GM23248 (cell line): ENCODE data around the gene HIPK2. TPM values are rescaled to one million over a fixed set of nuclear protein-coding genes. Genes with fewer than 3 reads are reported as not detected.
"Not testable (repeated sequence)": the region's sequence is repeated elsewhere in the genome, so short reads cannot be mapped to it uniquely, and the experiment has no call there.

ENCODE experiments used
- DNase-seq: peaks from one replicate; pipeline ENCODE4 v3.0.0-alpha.2; 2015
- H2AFZ ChIP-seq: fragments of 200-600 bp; sonication (generic); 2 replicates; pipeline ENCODE4 v1.6.1; 2016; ENCODE audit warnings: antibody characterized with exemption
- H3F3A ChIP-seq: fragments of 200-600 bp; sonication (generic); 2 replicates; pipeline ENCODE4 v1.6.1; 2016; ENCODE audit warnings: mild to moderate bottlenecking, antibody characterized with exemption, mixed run types; ENCODE audit not compliant: insufficient read depth
- H3K27ac ChIP-seq: fragments of 200-600 bp; sonication (generic); 2 replicates; pipeline ENCODE4 v1.5.1; 2016; ENCODE audit warnings: mild to moderate bottlenecking
- H3K27me3 ChIP-seq: fragments of 200-600 bp; sonication (generic); replicated peaks from 2 replicates; pipeline ENCODE4 v1.6.1; 2016; ENCODE audit warnings: mild to moderate bottlenecking; ENCODE audit not compliant: insufficient read depth
- H3K36me3 ChIP-seq: fragments of 200-600 bp; sonication (generic); 2 replicates; pipeline ENCODE4 v1.6.1; 2016; ENCODE audit warnings: low read depth, mild to moderate bottlenecking
- H3K4me1 ChIP-seq: fragments of 200-600 bp; sonication (generic); 2 replicates; pipeline ENCODE4 v1.6.1; 2016; ENCODE audit warnings: mild to moderate bottlenecking; ENCODE audit not compliant: insufficient read depth
- H3K4me2 ChIP-seq: fragments of 200-600 bp; sonication (generic); one replicate; pipeline ENCODE4 v1.6.1; 2016; ENCODE audit warnings: mild to moderate bottlenecking; ENCODE audit not compliant: unreplicated experiment
- H3K4me3 ChIP-seq: fragments of 200-600 bp; sonication (generic); 2 replicates; pipeline ENCODE4 v1.5.1; 2016; ENCODE audit warnings: mild to moderate bottlenecking
- H3K79me2 ChIP-seq: fragments of 200-600 bp; sonication (generic); 2 replicates; pipeline ENCODE4 v1.6.1; 2016; ENCODE audit warnings: mild to moderate bottlenecking; ENCODE audit not compliant: insufficient read depth
- H3K9ac ChIP-seq: fragments of 200-600 bp; sonication (generic); 2 replicates; pipeline ENCODE4 v1.6.1; 2016; ENCODE audit warnings: mild to moderate bottlenecking
- H3K9me2 ChIP-seq: fragments of 200-600 bp; sonication (generic); 2 replicates; pipeline ENCODE4 v1.6.1; 2016; ENCODE audit warnings: mixed run types, mild to moderate bottlenecking, moderate library complexity; ENCODE audit not compliant: insufficient read depth
- H3K9me3 ChIP-seq: fragments of 200-600 bp; sonication (generic); one replicate; pipeline ENCODE4 v1.6.1; 2017; ENCODE audit warnings: low read depth
- H4K20me1 ChIP-seq: fragments of 200-600 bp; sonication (generic); 2 replicates; pipeline ENCODE4 v1.6.0; 2016; ENCODE audit not compliant: insufficient read depth
- EZH2 ChIP-seq: fragments of 200-600 bp; sonication (generic); IDR thresholded peaks from 2 replicates; pipeline ENCODE4 v1.6.1; 2018; ENCODE audit warnings: antibody characterized with exemption, mild to moderate bottlenecking; ENCODE audit not compliant: insufficient read depth, poor library complexity, severe bottlenecking
- EZH2phosphoT487 ChIP-seq: fragments of 200-600 bp; sonication (generic); IDR thresholded peaks from 2 replicates; pipeline ENCODE4 v1.6.1; 2018; ENCODE audit warnings: antibody characterized with exemption, moderate library complexity, mild to moderate bottlenecking, low read depth; ENCODE audit not compliant: insufficient read depth
- WGBS, 2 experiments: methylation state at CpG; one replicate each; pipeline ENCODE4 v1.1.6; 2015 to 2017; ENCODE audit warnings: low lambda C conversion rate in 2 of 2, low coverage in 1 of 2; ENCODE audit errors: missing lambda C conversion rate in 2 of 2; 5-methylcytosine and 5-hydroxymethylcytosine counted together
- in situ Hi-C: fragments of 300-500 bp; cut with MboI; formaldehyde crosslinking; loops from 2 replicates; pipeline ENCODE4 v1.15.0; 2020
- polyA plus RNA-seq: library from polyadenylated mRNA; unstranded; fragments of >200 nt; fragmentation: Nextera tagmentation; extraction: Ambion mirVana; gene quantifications from 2 replicates; pipeline ENCODE4 v1.2.1, GENCODE V29; 2016
- total RNA-seq: library from RNA; depleted of rRNA; stranded (reverse); fragments of >200 nt; shearing (Covaris generic); gene quantifications from 2 replicates; pipeline ENCODE4 v1.2.3, GENCODE V29; 2014

The HIPK2 gene
- total and polyA plus RNA-seq, 2 experiments from 2014 or later = 4.7 to 7.9 TPM

DNA sequence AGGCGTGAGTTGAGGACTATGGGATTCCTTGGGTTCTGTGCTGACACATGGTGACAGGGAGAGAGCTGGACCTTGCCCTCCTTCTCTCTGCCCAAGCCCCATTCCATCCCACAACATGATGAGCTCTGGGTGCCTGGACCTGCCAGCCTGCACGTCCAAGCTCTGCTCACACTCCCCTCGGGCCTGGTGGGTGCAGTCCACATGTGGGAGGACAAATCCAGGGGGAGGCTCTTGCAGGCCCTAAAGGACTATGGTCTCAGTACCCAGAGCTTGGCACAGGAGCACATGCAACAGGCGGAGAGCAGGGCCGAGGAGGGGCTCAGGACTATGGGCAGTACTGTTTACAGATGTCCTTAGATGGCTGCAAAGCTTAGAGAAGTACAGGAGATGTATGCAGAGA, 162.9 kb downstream of the HIPK2 start:
- Histone ChIP-seq H3K4me3 (no peak overlapping the region), H3K9me2 (no peaks in the 10 kb centered on the region), H3K9me3 (no peaks in the 10 kb centered on the region), H3K27ac (no peak overlapping the region), H2AFZ (no peak overlapping the region), H3F3A (peaks cover 10% of the 10 kb centered on the region; the same call in 1 of the 2 replicates), H3K79me2 (no peaks in the 10 kb centered on the region), H4K20me1 (no peaks in the 10 kb centered on the region), H3K4me2 (no peak overlapping the region), H3K9ac (no peak overlapping the region), H3K36me3 (peaks cover 27% of the 10 kb centered on the region; the same call in 1 of the 2 replicates), H3K4me1 (peaks cover 9% of the 10 kb centered on the region), H3K27me3 (no peaks in the 10 kb centered on the region)
- no peak for TF ChIP-seq EZH2
- TF ChIP-seq EZH2phosphoT487 = no peak
- 94 to 96% methylated on average over 5 of the region's 5 CpGs for WGBS, 2 experiments
- no peak for DNase-seq
- in situ Hi-C loops = no loop called here

DNA sequence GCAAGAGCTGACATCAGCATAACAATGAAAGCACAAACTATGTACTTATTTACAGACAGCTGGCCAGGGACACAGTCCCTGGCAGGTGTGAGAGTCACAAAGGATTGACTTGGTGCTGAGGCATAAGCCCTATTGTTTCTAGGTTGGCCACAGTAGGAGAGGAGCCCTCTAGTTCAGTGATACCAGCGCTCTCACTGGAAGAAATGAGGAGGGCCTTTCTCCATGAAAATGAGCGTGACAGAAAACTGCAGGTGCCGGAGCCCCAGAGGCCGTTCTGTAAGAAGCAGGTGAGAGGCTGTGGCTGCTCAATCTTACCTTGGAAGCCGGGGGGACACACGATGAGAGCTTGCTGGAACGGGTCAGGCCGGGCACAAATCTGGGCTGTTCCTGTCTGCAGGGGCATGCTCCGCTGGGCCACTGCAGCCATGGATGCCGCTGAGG, 163.8 kb downstream of the HIPK2 start:
- no peak overlapping the region for H3K4me2 ChIP-seq
- no peak overlapping the region for H3K9ac ChIP-seq
- peaks cover 32% of the 10 kb centered on the region; the same call in 1 of the 2 replicates for H3K36me3 ChIP-seq
- in situ Hi-C loops = no loop called here
- no peaks in the 10 kb centered on the region for H3K9me2 ChIP-seq
- H3K27ac ChIP-seq = no peak overlapping the region
- H3K4me3 ChIP-seq = no peak overlapping the region
- no peak overlapping the region for H2AFZ ChIP-seq
- no peak for TF ChIP-seq EZH2
- TF ChIP-seq EZH2phosphoT487 = no peak
- peaks cover 2% of the 10 kb centered on the region for H3K4me1 ChIP-seq
- DNase-seq = no peak
- H3K27me3 ChIP-seq = no peaks in the 10 kb centered on the region
- no peaks in the 10 kb centered on the region for H3K9me3 ChIP-seq
- H3F3A ChIP-seq = 0 out of 2 replicates have a peak, but pooled peaks cover 7% of the 10 kb centered on the region
- H4K20me1 ChIP-seq = no peaks in the 10 kb centered on the region
- H3K79me2 ChIP-seq = no peaks in the 10 kb centered on the region
- 88 to 89% methylated on average over 10 of the region's 10 CpGs for WGBS, 2 experiments

DNA sequence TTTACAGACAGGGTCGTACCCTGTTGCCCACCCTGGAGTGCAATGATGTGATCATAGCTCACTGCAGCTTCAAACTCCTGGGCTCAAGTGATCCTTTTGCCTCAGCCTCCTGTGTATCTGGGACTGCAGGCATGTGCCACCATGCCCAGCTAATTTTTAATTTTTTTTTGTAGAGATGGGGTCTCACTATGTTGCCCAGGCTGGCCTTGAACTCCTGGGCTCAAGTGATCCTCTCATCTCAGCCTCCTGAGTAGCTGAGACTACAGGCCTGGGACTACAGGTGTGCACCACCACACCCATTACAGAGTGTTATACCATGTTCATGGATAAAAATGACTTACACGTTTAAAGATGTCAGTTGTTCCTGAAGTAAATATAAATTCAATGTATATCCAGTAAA, 166.2 kb downstream of the HIPK2 start:
- H3K9me3 ChIP-seq, H3F3A ChIP-seq, H3K27ac ChIP-seq, H3K9me2 ChIP-seq, H3K4me1 ChIP-seq, H2AFZ ChIP-seq, H3K27me3 ChIP-seq, H3K9ac ChIP-seq, H3K4me2 ChIP-seq, DNase-seq, H4K20me1 ChIP-seq, in situ Hi-C loops, H3K4me3 ChIP-seq, H3K79me2 ChIP-seq: not testable (repeated sequence)
- 97% methylated on average over 2 of the region's 2 CpGs for WGBS, 2 experiments
- H3K36me3 ChIP-seq = peaks cover 26% of the 10 kb centered on the region; the same call in 1 of the 2 replicates

GRCh38 chr7:139610595-139610994, 167.2 kb downstream of the HIPK2 start:
- H3K27ac ChIP-seq = no peak overlapping the region
- peaks cover 25% of the 10 kb centered on the region; the same call in 1 of the 2 replicates for H3K36me3 ChIP-seq
- DNase-seq = no peak
- no peak overlapping the region for H2AFZ ChIP-seq
- no peaks in the 10 kb centered on the region for H4K20me1 ChIP-seq
- H3K9me2 ChIP-seq = no peaks in the 10 kb centered on the region
- 0 out of 2 replicates have a peak, but pooled peaks cover 7% of the 10 kb centered on the region for H3F3A ChIP-seq
- in situ Hi-C loops = no loop called here
- no peaks in the 10 kb centered on the region for H3K4me1 ChIP-seq
- H3K9me3 ChIP-seq = no peaks in the 10 kb centered on the region
- H3K79me2 ChIP-seq = no peaks in the 10 kb centered on the region
- no peak overlapping the region for H3K4me2 ChIP-seq
- H3K9ac ChIP-seq = no peak overlapping the region
- no peak overlapping the region for H3K4me3 ChIP-seq
- TF ChIP-seq EZH2 (no peak), EZH2phosphoT487 (no peak)
- no peaks in the 10 kb centered on the region for H3K27me3 ChIP-seq
- 83 to 84% methylated on average over 5 of the region's 5 CpGs for WGBS, 2 experiments

GRCh38 chr7:139603896-139604295, 173.9 kb downstream of the HIPK2 start:
- no peak for DNase-seq
- TF ChIP-seq EZH2 (no peak), EZH2phosphoT487 (no peak)
- in situ Hi-C loops = no loop called here
- Histone ChIP-seq H3K9me3 (no peaks in the 10 kb centered on the region), H2AFZ (no peak overlapping the region), H3K27me3 (no peaks in the 10 kb centered on the region), H4K20me1 (no peaks in the 10 kb centered on the region), H3K9me2 (no peaks in the 10 kb centered on the region), H3K79me2 (no peaks in the 10 kb centered on the region), H3K4me1 (no peaks in the 10 kb centered on the region), H3K9ac (no peak overlapping the region), H3K4me2 (no peak overlapping the region), H3K27ac (no peak overlapping the region), H3K4me3 (no peak overlapping the region), H3F3A (no peaks in the 10 kb centered on the region), H3K36me3 (peaks cover 14% of the 10 kb centered on the region)
- WGBS, 2 experiments = 48 to 64% methylated on average over 5 of the region's 5 CpGs
